K562 (cell line): ENCODE measurements around the gene CDCA3. TPM values are rescaled to one million over a fixed set of nuclear protein-coding genes. Genes with fewer than 3 reads are reported as not detected.
A peak's percentile ranks its signal among the peaks of the same experiment; 100 is the strongest.

Source experiments
- CC2D1A ChIP-seq: fragments of 450-650 bp; IDR thresholded peaks from 2 replicates; pipeline ENCODE4 v1.6.1; 2017; ENCODE audit warnings: mild to moderate bottlenecking
- CGGBP1 ChIP-seq: fragments of 250-450 bp; sonication (Bioruptor Pico); IDR thresholded peaks from 2 replicates; pipeline ENCODE4 v1.9.0; 2021; ENCODE audit warnings: mild to moderate bottlenecking
- DLX4 ChIP-seq: fragments of 250-450 bp; sonication (Bioruptor Pico); IDR thresholded peaks from 2 replicates; pipeline ENCODE4 v1.6.1; 2021; ENCODE audit warnings: mild to moderate bottlenecking
- HMGN3 ChIP-seq: IDR thresholded peaks from 2 replicates; pipeline ENCODE4 v1.6.1; 2011; ENCODE audit warnings: borderline replicate concordance, low read depth, mild to moderate bottlenecking, mixed read lengths, low read length; ENCODE audit not compliant: insufficient read length; ENCODE audit errors: extremely low read depth
- MCM7 ChIP-seq, 2 experiments: fragments of 450-650 bp; IDR thresholded peaks; 2 replicates each; pipeline ENCODE4 v1.6.1; 2016 to 2018
- PYGO2 ChIP-seq: fragments of 450-650 bp; IDR thresholded peaks from 2 replicates; pipeline ENCODE4 v1.6.1; 2016; ENCODE audit warnings: mild to moderate bottlenecking, missing genetic modification characterization, moderate library complexity, missing compliant biosample characterization
- RBM25 ChIP-seq: fragments of 200-400 bp; formaldehyde crosslinking; IDR thresholded peaks from 2 replicates; pipeline ENCODE4 v1.6.1; 2018; ENCODE audit warnings: low read length, low read depth, moderate library complexity; ENCODE audit not compliant: severe bottlenecking
- SMARCB1 ChIP-seq: IDR thresholded peaks from 2 replicates; pipeline ENCODE4 v1.6.1; 2011; ENCODE audit warnings: improper control_type of control experiment, low read depth; ENCODE audit not compliant: insufficient read length
- XRCC4 ChIP-seq: IDR thresholded peaks from one replicate; pipeline ENCODE4 v1.6.1; 2011; ENCODE audit not compliant: insufficient read depth, insufficient read length; ENCODE audit errors: extremely low read depth
- ZBTB17 ChIP-seq: fragments of 450-650 bp; formaldehyde crosslinking; IDR thresholded peaks from 2 replicates; pipeline ENCODE4 v1.4.0; 2020; ENCODE audit warnings: mild to moderate bottlenecking
- ZFP36 ChIP-seq: fragments of 150-350 bp; IDR thresholded peaks from 2 replicates; pipeline ENCODE4 v1.6.1; 2018; ENCODE audit warnings: low read length, low read depth; ENCODE audit not compliant: partially characterized antibody
- ZNF217 ChIP-seq: sonication (generic); formaldehyde crosslinking; IDR thresholded peaks from 2 replicates; pipeline ENCODE4 v1.8.0; 2022; ENCODE audit warnings: mild to moderate bottlenecking, missing genetic modification reagents
- ZNF280A ChIP-seq: fragments of 450-650 bp; IDR thresholded peaks from 2 replicates; pipeline ENCODE4 v1.6.1; 2018; ENCODE audit warnings: mild to moderate bottlenecking, low read depth; ENCODE audit not compliant: partially characterized antibody
- ZNF444 ChIP-seq: fragments of 250-450 bp; sonication (Bioruptor Pico); IDR thresholded peaks from 2 replicates; pipeline ENCODE4 v1.4.0; 2020; ENCODE audit warnings: mild to moderate bottlenecking, moderate library complexity
- ZNF518B ChIP-seq: fragments of 250-450 bp; sonication (Bioruptor Pico); IDR thresholded peaks from 2 replicates; pipeline ENCODE4 v1.5.0; 2021; ENCODE audit warnings: mild to moderate bottlenecking, moderate library complexity
- polyA plus RNA-seq, 8 experiments: library from polyadenylated mRNA; depleted of rRNA in 4 of 8; stranded (reverse) in 5 of 8; unstranded in 3 of 8; fragments of >200 nt; fragmentation: Nextera tagmentation in 2 of 8; fragmentation: Illumina TruSeq in 1 of 8; extraction: Ambion mirVana in 2 of 8; extraction: Trizol in 1 of 8; gene quantifications; 2 replicates each; pipeline versions ENCODE4 v1.2.1 to v1.2.3, GENCODE V29; 2011 to 2014; ENCODE audit warnings: inconsistent platforms in 1 of 8, missing spikeins in 1 of 8
- total RNA-seq, 7 experiments: library from RNA; depleted of rRNA in 6 of 7; stranded (reverse); fragments of >200 nt in 6 of 7; fragmentation: Illumina TruSeq in 2 of 7; extraction: Trizol in 2 of 7; gene quantifications; 2 replicates each; pipeline versions ENCODE4 v1.2.1 to v1.2.3, GENCODE V29; 2011 to 2021; ENCODE audit warnings: low replicate concordance in 1 of 7
- TF ChIP-seq, protein P1 (sequence below): fragments of 450-650 bp; formaldehyde crosslinking; conservative IDR thresholded peaks from 2 replicates; pipeline ENCODE4 v1.4.0; 2022; ENCODE audit warnings: mild to moderate bottlenecking, missing genetic modification characterization
- TF ChIP-seq, protein P2 (sequence below): fragments of 150-350 bp; conservative IDR thresholded peaks from 2 replicates; pipeline ENCODE4 v1.6.1; 2014; ENCODE audit warnings: low read length

The CDCA3 gene
- total and polyA plus RNA-seq, 9 of the 15 experiments (the other 6 are each of a cell fraction or from before 2014, with no cell fraction given): 24.2 to 80.8 (median 55.1) TPM

GRCh38 chr12:6890789-6891645 lies 39.9 kb upstream of the CDCA3 start (continued):
- TF ChIP-seq SMARCB1 (no peak), MCM7 (IDR thresholded peaks at IDR 0.05) (no peak), ZNF518B (CRISPR knock-in tag) (no peak), ZBTB17 (CRISPR knock-in tag) (no peak; the same call in 1 of the 2 replicates), CGGBP1 (CRISPR knock-in tag) (no peak), ZNF217 (no peak), ZNF280A (no peak), HMGN3 (peak; percentile 95), RBM25 (no peak), XRCC4 (no peak), DLX4 (CRISPR knock-in tag) (no peak), ZFP36 (no peak), PYGO2 (no peak), CC2D1A (peak; percentile 38; the same call in 1 of the 2 replicates), ZNF444 (no peak)
- TF ChIP-seq, protein P1, sequence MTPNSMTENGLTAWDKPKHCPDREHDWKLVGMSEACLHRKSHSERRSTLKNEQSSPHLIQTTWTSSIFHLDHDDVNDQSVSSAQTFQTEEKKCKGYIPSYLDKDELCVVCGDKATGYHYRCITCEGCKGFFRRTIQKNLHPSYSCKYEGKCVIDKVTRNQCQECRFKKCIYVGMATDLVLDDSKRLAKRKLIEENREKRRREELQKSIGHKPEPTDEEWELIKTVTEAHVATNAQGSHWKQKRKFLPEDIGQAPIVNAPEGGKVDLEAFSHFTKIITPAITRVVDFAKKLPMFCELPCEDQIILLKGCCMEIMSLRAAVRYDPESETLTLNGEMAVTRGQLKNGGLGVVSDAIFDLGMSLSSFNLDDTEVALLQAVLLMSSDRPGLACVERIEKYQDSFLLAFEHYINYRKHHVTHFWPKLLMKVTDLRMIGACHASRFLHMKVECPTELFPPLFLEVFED: no peak
- TF ChIP-seq, protein P2, sequence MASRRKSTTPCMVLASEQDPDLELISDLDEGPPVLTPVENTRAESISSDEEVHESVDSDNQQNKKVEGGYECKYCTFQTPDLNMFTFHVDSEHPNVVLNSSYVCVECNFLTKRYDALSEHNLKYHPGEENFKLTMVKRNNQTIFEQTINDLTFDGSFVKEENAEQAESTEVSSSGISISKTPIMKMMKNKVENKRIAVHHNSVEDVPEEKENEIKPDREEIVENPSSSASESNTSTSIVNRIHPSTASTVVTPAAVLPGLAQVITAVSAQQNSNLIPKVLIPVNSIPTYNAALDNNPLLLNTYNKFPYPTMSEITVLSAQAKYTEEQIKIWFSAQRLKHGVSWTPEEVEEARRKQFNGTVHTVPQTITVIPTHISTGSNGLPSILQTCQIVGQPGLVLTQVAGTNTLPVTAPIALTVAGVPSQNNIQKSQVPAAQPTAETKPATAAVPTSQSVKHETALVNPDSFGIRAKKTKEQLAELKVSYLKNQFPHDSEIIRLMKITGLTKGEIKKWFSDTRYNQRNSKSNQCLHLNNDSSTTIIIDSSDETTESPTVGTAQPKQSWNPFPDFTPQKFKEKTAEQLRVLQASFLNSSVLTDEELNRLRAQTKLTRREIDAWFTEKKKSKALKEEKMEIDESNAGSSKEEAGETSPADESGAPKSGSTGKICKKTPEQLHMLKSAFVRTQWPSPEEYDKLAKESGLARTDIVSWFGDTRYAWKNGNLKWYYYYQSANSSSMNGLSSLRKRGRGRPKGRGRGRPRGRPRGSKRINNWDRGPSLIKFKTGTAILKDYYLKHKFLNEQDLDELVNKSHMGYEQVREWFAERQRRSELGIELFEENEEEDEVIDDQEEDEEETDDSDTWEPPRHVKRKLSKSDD: no peak
